Kasumi-1 (cell line): ENCODE results near the gene CDS2.

Experiments used
- DNase-seq, 2 experiments: peaks; one replicate each; lab custom pipeline; 2025; lab: John Stamatoyannopoulos, UW

The CDS2 gene

DNA sequence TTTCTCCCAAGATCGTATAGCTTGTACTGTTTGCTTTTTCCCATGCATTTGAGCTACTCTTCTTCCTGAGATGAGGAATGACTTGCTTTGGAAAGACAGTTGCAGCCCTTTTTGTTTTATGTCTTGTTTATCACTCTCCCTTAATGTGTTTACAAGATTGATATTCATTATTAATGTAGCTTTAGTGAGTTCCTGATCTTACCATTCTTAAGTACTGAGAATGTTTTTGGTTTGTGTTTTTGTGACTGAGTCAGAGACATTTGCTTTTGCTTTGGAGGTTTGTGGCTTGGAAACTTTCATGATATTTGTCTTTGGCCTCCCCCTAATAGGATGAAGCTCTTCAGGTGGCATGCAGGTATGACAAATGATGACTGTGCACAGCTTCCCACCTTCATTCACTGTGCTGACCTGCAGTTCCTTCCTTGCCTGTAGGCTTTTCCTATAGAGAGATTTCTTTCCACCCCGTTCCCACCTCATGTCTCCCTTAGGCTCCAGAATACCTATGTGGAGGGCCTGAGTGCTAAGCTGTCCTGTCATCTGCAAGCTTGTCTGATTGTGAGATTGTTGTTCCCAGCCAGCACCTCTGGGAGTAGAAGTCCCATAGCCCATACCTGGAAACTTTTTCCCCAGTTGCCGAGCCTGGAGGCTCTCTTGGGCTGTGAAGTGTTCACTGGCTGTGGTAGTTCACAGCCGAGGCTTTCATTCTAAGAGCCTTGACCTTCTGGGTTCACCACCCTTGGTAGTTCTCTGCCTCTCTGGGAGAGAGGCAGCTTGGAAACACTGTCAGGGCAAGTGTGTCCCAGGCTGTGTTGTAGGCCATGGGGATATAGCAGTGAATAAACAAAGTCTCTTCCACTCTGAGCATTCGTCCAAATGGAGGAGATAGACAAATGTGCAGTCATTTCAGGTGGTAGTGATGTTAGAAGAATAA lies 27.1 kb downstream of the CDS2 start:
- no peak for DNase-seq

DNA sequence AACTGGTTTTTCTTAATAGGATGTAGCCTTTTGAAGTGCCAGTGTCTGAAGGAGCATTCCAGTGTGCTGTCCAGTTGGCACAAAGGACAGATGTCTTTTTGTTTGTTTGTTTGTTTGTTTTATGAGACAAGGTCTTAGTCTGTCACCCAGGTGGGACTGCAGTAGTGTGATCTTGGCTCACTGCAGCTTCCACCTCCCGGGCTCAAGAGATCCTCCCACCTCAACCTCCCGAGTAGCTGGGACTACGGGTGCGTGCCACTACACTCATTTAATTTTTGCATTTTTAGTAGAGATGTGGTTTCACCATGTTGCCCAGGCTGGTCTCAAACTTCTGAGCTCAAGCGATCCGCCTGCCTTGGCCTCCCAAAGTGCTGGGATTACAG lies 27.7 kb downstream of the CDS2 start:
- no peak for DNase-seq

DNA sequence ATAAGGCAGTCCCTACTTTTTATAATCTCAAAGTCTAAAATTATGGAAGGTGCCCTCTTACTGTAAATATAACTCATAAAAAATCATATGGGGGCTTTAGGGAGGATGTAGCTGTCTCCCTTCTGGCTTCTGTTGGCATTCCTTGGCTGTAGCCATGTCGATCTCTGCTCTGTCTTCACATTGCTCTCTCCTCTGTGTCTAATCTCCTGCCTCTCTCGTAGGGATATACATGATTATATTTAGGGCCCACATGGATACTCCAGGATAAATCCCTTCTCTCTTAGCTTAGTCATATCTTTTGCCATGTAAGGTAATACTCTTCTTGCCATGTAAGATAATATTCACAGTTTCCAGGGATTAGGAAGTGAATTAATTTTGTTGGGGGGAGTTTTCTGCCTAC lies 28.6 kb downstream of the CDS2 start:
- DNase-seq, result no peak

GRCh38 chr20:5156675-5157448 lies 30.1 kb downstream of the CDS2 start:
- peak; percentile 13 to 49 for DNase-seq

DNA sequence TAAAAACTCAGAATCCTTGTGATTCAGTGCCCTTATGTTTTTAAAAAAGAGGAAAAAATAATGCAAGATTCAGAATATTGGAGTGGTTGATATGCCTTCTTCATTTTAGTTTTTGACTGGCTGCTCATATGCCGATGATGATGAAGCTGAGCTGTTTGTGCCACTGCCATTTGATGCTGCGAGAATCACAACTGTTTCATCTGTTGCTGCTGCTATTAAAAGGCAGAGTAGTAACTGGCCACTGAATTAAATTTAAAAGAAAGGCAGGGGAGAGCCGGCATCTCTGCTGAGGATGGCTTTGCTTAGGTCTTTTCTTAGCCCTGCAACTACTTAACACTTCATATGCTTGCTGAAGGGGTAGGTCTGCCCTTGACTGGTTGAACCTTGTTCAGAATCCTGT lies 33.1 kb downstream of the CDS2 start:
- DNase-seq, result no peak

DNA sequence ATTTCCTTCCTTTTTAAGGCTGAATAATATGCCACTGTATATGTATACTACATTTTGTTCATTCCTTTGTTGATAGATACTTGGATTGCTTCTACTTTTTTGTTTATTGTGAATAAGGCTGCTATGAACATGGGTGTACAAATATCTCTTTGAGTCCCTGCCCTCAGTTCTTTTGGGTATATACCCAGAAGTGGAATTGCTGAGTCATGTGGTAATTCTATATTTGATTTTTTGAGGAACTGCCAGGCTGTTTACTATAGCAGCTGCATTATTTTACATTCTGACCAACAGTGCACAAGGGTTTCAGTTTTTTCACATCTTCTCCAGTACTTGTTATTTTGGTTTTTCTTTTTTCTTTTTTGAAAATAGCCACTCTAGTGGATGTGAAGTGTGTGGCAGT lies 34.1 kb downstream of the CDS2 start:
- peak; percentile 37 to 44 for DNase-seq

DNA sequence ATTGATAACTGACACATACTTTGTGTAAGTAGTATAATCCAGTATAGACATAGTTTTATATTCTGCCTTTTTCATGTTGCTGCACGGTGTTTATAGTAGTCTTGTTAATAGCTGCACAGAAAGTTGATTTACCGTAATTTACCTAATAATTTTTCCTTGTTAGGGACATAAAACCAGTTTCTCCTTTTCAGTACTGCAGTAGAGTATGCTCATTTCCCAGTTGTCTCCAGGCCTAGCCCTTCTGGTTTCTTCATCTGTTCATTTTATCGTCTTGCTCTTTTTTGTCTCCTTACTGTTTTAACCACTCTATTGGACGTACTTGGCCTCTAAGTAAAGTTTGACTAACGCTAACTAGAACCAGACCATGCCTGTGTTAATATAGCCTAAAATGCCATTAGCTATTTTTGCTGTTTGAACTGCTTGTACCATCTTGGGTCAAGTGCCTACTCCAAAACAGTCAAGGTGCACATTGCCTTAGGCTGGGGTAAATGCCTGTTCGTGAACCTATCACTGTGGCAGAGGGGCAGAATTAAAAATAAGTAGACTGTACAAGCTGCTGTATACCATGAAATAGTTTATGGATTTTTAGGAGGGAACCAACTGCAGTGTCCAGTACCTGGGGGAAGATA lies 34.8 kb downstream of the CDS2 start:
- DNase-seq, result no peak

DNA sequence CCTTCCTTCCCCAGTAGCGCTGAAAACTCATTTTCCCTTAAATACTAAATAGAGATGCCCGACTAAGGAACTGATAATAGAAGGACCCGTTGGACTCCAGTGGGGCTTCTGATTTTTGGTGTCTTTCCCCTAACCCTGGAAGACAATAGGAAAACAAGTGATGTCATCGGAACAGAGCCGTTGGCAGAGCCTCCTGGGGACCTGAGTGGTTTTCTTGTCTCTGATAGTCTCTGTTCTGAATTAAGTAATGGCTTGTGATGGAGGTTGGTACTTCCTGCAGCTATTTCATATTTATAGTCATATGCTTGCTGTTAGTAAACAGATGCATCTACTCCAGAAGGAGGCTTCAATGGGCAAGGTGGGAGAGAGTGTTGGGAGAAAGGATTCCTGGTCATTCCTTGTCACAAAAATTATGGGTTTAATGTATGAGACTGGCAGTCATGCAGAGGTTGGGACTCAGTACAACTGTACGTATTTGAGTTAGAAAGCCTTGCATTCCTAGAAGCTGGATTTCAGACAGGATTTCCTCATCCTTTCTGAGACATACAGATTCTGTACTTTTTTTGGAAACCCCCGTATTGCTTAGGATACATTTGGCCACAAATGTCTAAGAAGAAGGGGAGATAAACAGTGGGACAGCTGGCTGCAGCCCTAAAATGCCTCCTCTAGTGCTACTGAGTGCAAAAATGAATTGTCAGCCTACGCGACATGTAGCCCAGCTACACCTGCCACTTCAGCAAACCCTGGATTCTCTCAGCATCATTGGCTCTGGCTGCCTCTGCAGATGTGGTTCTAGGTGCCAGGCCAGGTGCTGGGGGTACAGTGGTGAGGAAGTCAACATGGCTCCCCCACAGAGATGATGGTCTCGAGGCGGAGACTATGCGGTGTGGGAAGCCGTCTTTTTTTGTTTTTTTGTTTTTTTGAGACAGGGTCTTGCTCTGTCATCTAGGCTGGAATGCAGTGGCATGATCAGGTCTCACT lies 38.1 kb downstream of the CDS2 start:
- no peak for DNase-seq

DNA sequence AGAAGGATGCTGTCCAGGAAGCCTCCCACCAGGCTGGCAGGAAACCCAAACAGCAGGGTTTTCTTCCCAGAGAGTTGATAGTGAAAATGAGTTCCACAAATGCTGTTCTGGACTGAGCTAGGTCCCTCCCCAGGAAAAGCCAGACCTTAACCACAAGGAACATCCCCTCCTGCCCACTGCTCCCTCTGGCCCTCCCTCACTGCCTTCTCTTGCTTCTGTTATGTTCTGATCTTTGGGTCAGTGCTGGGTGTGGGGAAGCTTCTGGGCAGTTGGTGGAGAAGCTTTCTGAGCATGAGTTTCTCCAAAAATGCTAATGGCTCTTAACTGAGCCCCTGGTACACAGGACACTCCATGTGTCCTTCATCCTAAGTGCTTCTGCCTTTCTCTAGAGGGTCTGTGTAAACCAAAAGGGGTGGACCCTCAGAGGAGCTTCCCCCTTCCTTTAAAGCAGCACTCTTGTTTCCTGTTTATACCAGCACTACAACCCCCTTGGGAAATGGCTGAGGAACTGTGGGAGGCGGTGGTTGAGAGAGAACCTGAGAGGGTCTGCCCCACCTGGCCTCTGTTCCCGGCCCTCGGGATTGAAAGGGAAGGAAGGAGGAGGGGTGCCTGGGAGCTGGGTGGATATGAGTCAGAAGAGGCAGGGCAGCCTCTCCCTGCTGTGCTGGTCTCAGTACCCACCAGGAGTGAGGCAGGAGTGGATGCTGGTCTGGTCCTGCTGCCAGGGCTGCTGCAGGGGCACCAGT lies 42.0 kb downstream of the CDS2 start:
- peak; percentile 69 to 75 for DNase-seq

DNA sequence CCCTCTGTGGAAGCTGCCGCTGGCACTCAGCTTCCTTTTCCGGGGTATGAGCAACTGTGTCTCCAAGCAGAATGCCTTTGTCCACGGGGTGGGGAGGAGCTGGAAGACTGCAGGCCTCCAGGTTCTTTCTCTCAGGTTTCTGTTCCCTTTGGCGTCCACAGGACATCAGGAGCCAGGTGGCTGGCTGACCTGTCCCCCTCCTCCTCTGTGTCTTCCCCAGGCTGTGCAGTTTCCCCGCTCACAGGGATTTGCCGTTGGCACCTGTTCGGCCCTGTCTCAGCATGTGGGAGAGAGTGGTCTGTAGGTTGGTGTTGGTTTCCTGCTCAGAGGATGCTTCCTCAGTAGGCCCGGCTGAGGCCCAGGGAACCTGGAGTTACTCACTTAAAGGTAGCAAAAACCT lies 43.5 kb downstream of the CDS2 start:
- DNase-seq, result no peak

GRCh38 chr20:5171064-5171789 lies 44.4 kb downstream of the CDS2 start:
- no peak for DNase-seq

GRCh38 chr20:5171790-5172164 lies 45.0 kb downstream of the CDS2 start:
- DNase-seq, result no peak

GRCh38 chr20:5172167-5172601 lies 45.4 kb downstream of the CDS2 start:
- DNase-seq, result no peak

GRCh38 chr20:5172903-5173463 lies 46.2 kb downstream of the CDS2 start:
- no peak for DNase-seq

DNA sequence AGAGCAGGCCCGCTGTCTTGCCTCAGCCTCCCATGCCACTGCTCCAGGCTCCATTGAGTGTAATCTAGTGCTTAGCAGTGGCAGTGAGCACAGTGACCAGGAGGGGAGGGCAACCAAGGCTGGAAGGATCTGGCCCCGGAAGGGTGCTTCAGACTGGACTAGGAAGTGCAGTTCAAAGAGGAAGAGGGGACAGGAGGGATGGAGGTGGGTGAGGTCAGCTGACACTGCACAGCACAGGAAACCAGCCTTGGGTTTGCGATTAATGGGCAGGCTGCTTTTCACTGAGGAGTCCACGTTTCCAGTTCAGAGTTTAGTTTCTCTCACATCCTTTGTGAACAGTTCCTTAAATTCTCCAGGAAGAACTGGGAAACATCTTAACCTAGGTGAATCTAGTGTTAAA lies 46.9 kb downstream of the CDS2 start:
- DNase-seq, result no peak

DNA sequence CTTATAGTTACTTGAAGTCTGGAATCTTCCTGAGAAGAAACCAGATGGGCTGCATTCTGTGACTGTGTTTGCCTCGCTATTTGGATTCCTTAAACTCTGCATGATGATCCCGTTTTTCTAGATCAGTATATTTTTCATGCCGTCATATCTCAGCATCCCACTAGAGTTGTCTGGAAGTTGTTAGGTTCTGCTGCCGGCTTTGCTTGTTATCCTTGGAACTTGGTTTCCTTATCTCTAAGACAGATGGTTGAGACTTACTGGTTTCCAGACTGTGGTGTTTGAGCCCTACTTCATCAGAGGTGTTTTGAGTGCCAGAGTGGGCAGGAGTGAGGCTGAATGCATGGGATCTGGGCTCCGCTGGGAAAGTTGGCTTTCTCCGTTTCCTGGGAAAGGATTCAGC lies 50.3 kb downstream of the CDS2 start:
- DNase-seq, result no peak

GRCh38 chr20:5178046-5178445 lies 51.2 kb downstream of the CDS2 start:
- DNase-seq, result no peak

GRCh38 chr20:5180421-5180820 lies 53.6 kb downstream of the CDS2 start:
- no peak for DNase-seq

- no peak for DNase-seq
Observed at GRCh38 chr20:5180933-5181332, 54.1 kb downstream of the CDS2 start.

DNA sequence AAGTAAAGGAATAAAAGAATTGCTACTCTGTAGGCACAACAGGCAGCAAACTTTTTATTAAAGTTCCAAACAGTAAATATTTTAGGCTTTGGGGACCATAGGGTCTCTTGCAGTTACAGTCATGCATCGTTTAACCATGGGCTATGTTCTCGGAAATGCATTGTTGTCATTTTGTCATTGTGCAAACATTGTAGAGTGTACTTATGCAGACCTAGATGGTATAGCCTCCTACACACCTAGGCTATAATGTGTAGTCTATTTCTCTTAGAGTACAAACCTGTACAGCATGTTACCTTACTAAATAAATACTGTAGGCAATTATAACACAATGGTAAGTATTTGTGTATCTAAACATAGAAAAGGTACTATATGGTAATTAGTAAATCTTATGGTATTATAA lies 54.7 kb downstream of the CDS2 start:
- no peak for DNase-seq
